ENCODE measurements around the gene PRUNE2. TPM values are rescaled to one million over a fixed set of nuclear protein-coding genes. Genes with fewer than 3 reads are reported as not detected.

The PRUNE2 gene
- total RNA-seq, 2 experiments from 2014 or later, result not detected

- ChIA-PET CTCF (interaction anchor here (1.2 kb wide), 1 partner anchor 11 kb away, joined by 3 read pairs; no protein-coding TSS in a partner anchor), POLR2A (no interaction called here)
- Mint-ChIP-seq H3K4me3 (no peak overlapping the region), H3K27ac (no peak overlapping the region), H3K4me1 (ENCODE audit: low read depth) (peaks cover 24% of the 10 kb centered on the region), H3K9me3 (peaks cover 5% of the 10 kb centered on the region), H3K36me3 (ENCODE audit: low read depth) (no peaks in the 10 kb centered on the region), H3K27me3 (peaks cover 69% of the 10 kb centered on the region)
- ATAC-seq (ENCODE audit: poor library complexity) (no peak), DNase-seq (no peak)
- peaks cover 5% of the 10 kb centered on the region for H3K4me1 ChIP-seq (ENCODE audit: insufficient read depth, low read length)
- intact Hi-C loops (cut with DNase I, micrococcal nuclease), result no loop called here
- no peak overlapping the region for H3K27ac ChIP-seq (ENCODE audit: low read depth in 1 of 2, low read length in 2 of 2)
- peaks cover 6 to 19% of the 10 kb centered on the region in 2 experiments for H3K27me3 ChIP-seq (ENCODE audit: control insufficient read depth in 1 of 2, insufficient read depth in 2 of 2, low read length in 2 of 2)
- no peak overlapping the region for H3K4me3 ChIP-seq (ENCODE audit: low read length)
- H3K36me3 ChIP-seq (ENCODE audit: insufficient read depth, low read length), result no peaks in the 10 kb centered on the region
- TF ChIP-seq CTCF (IDR thresholded peaks at IDR 0.05), result no peak
- peaks cover 5 to 11% of the 10 kb centered on the region in 2 experiments for H3K9me3 ChIP-seq (ENCODE audit: control insufficient read depth in 1 of 2, insufficient read depth in 1 of 2, low read length in 2 of 2)
These were observed 332.5 kb downstream of the PRUNE2 start for GRCh38 chr9:76573408-76573807.

- Mint-ChIP-seq H3K4me3 (peak overlapping the region; percentile 50), H3K36me3 (ENCODE audit: low read depth) (no peaks in the 10 kb centered on the region), H3K27ac (no peak overlapping the region), H3K9me3 (peaks cover 5% of the 10 kb centered on the region), H3K4me1 (ENCODE audit: low read depth) (peaks cover 19% of the 10 kb centered on the region), H3K27me3 (peaks cover 68% of the 10 kb centered on the region)
- Histone ChIP-seq H3K27me3 (ENCODE audit: control insufficient read depth in 1 of 2, insufficient read depth in 2 of 2, low read length in 2 of 2) (peaks cover 6 to 19% of the 10 kb centered on the region in 2 experiments), H3K4me3 (ENCODE audit: low read length) (peak overlapping the region; percentile 29), H3K4me1 (ENCODE audit: insufficient read depth, low read length) (peaks cover 3% of the 10 kb centered on the region), H3K9me3 (ENCODE audit: control insufficient read depth in 1 of 2, insufficient read depth in 1 of 2, low read length in 2 of 2) (peaks cover 5 to 11% of the 10 kb centered on the region in 2 experiments), H3K36me3 (ENCODE audit: insufficient read depth, low read length) (no peaks in the 10 kb centered on the region), H3K27ac (ENCODE audit: low read depth in 1 of 2, low read length in 2 of 2) (no peak overlapping the region)
- intact Hi-C loops (cut with DNase I, micrococcal nuclease), result no loop called here
- ChIA-PET CTCF (no interaction called here), POLR2A (no interaction called here)
- no peak for DNase-seq
- TF ChIP-seq CTCF (IDR thresholded peaks at IDR 0.05), result no peak
- no peak for ATAC-seq (ENCODE audit: poor library complexity)
These were observed 333.8 kb downstream of the PRUNE2 start for GRCh38 chr9:76572151-76572550.

- Mint-ChIP-seq H3K27ac (no peak overlapping the region), H3K27me3 (peaks cover 68% of the 10 kb centered on the region), H3K36me3 (ENCODE audit: low read depth) (no peaks in the 10 kb centered on the region), H3K9me3 (peaks cover 5% of the 10 kb centered on the region), H3K4me1 (ENCODE audit: low read depth) (peaks cover 19% of the 10 kb centered on the region), H3K4me3 (peak overlapping the region; percentile 50)
- peaks cover 5 to 11% of the 10 kb centered on the region in 2 experiments for H3K9me3 ChIP-seq (ENCODE audit: control insufficient read depth in 1 of 2, insufficient read depth in 1 of 2, low read length in 2 of 2)
- no peaks in the 10 kb centered on the region for H3K36me3 ChIP-seq (ENCODE audit: insufficient read depth, low read length)
- no peak overlapping the region for H3K27ac ChIP-seq (ENCODE audit: low read depth in 1 of 2, low read length in 2 of 2)
- ChIA-PET POLR2A (no interaction called here), CTCF (no interaction called here)
- TF ChIP-seq CTCF (IDR thresholded peaks at IDR 0.05), result no peak
- H3K27me3 ChIP-seq (ENCODE audit: control insufficient read depth in 1 of 2, insufficient read depth in 2 of 2, low read length in 2 of 2), result peaks cover 6 to 19% of the 10 kb centered on the region in 2 experiments
- peaks cover 3% of the 10 kb centered on the region for H3K4me1 ChIP-seq (ENCODE audit: insufficient read depth, low read length)
- peak overlapping the region; percentile 30 for H3K4me3 ChIP-seq (ENCODE audit: low read length)
- ATAC-seq (ENCODE audit: poor library complexity) (no peak), DNase-seq (peak in 2 of 14 experiments; percentile 18 to 23)
- intact Hi-C loops (cut with DNase I, micrococcal nuclease), result no loop called here
These were observed 334.2 kb downstream of the PRUNE2 start for GRCh38 chr9:76571743-76572146.
